ENCODE data around the gene EDIL3. TPM values are rescaled to one million over a fixed set of nuclear protein-coding genes. Genes with fewer than 3 reads are reported as not detected.

Gene EDIL3
- total and polyA plus RNA-seq, 7 donors, result 3.5 to 57.3 (median 37.1) TPM

DNA sequence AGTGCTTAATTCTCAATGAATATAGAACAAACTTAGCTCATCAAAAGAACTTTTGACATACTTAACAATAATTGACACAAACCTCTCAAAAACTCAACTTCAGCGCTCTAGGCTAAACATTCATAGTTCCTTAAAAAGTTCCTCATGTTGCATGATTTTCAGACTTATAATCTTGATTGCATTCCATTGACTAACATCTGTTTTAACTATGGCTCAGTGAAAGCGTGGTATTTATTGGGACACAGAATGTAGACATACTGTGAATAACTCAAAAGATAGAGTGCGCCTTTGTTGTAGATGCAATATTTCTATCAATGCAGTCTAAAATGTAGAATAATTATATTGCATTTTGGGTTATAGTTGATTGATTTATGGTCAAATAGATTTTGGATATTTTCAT lies 436.9 kb downstream of the EDIL3 start:
- Histone ChIP-seq H3K36me3 (no peaks in the 10 kb centered on the region), H3K27me3 (no peaks in the 10 kb centered on the region), H3K9me3 (no peaks in the 10 kb centered on the region), H3K4me1 (no peaks in the 10 kb centered on the region), H3K4me3 (no peak overlapping the region), H3K27ac (no peak overlapping the region)
- TF ChIP-seq EP300 (IDR thresholded peaks at IDR 0.05) (no peak), POLR2A (IDR thresholded peaks at IDR 0.05) (no peak), POLR2AphosphoS5 (IDR thresholded peaks at IDR 0.05) (no peak)
- TF ChIP-seq, protein P1, sequence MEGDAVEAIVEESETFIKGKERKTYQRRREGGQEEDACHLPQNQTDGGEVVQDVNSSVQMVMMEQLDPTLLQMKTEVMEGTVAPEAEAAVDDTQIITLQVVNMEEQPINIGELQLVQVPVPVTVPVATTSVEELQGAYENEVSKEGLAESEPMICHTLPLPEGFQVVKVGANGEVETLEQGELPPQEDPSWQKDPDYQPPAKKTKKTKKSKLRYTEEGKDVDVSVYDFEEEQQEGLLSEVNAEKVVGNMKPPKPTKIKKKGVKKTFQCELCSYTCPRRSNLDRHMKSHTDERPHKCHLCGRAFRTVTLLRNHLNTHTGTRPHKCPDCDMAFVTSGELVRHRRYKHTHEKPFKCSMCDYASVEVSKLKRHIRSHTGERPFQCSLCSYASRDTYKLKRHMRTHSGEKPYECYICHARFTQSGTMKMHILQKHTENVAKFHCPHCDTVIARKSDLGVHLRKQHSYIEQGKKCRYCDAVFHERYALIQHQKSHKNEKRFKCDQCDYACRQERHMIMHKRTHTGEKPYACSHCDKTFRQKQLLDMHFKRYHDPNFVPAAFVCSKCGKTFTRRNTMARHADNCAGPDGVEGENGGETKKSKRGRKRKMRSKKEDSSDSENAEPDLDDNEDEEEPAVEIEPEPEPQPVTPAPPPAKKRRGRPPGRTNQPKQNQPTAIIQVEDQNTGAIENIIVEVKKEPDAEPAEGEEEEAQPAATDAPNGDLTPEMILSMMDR (IDR thresholded peaks at IDR 0.05), result no peak
- no peak for DNase-seq
- WGBS, 2 donors, result 97 to 99% methylated on average over 3 of the region's 3 CpGs
- intact Hi-C loops (cut with DNase I), result no loop called here

DNA sequence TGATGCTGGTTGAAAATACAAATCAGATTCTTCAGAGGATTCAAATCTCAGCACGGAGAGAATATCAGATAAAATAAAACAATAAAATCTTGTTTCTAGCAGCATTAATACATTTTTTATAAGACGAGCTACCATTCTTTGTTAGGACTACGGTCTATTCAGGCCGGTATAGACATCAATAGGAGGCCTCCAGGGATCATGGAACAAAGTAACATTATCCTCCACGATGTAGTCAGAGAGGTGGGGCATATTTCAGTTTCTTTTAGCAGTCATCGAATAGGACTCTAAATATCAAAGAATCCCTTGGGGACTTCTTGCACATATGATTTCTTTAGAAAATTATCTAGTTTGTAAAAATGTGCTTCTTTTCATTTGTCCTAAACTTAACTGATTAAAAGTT lies 438.2 kb downstream of the EDIL3 start:
- TF ChIP-seq EP300 (IDR thresholded peaks at IDR 0.05) (no peak), POLR2A (IDR thresholded peaks at IDR 0.05) (no peak), POLR2AphosphoS5 (IDR thresholded peaks at IDR 0.05) (no peak)
- TF ChIP-seq, protein P1 (IDR thresholded peaks at IDR 0.05), result no peak
- H3K36me3 ChIP-seq, result no peaks in the 10 kb centered on the region
- 81 to 88% methylated on average over 6 of the region's 6 CpGs for WGBS, 2 donors
- no peaks in the 10 kb centered on the region for H3K27me3 ChIP-seq
- no peaks in the 10 kb centered on the region for H3K4me1 ChIP-seq
- no peak for DNase-seq
- H3K9me3 ChIP-seq, result no peaks in the 10 kb centered on the region
- H3K4me3 ChIP-seq, result no peak overlapping the region
- intact Hi-C loops (cut with DNase I), result no loop called here
- no peak overlapping the region for H3K27ac ChIP-seq

DNA sequence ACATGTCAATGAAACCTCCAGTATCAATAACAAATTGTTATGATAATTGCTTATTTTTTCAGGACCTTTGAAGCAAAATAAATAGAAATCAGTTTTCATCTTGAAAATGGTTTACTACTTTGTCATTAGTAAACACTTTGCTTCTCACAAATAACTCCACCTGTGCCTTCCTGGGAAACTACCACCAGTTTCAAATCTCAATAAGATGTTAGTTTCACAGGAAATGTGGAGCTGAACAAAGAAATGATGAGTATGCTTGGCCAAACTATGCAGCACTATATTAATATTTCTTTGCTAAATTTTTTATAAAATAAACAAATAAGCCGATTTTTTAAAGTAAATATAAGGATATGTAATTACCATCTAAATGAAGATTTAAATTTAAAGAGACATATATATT lies 442.5 kb downstream of the EDIL3 start:
- WGBS, 2 donors, result 75 to 80% methylated on average over 1 of the region's 1 CpG
- Histone ChIP-seq H3K9me3 (no peaks in the 10 kb centered on the region), H3K4me1 (no peaks in the 10 kb centered on the region), H3K27ac (no peak overlapping the region), H3K36me3 (no peaks in the 10 kb centered on the region), H3K4me3 (no peak overlapping the region), H3K27me3 (no peaks in the 10 kb centered on the region)
- TF ChIP-seq, protein P1 (IDR thresholded peaks at IDR 0.05), result no peak
- DNase-seq, result no peak
- intact Hi-C loops (cut with DNase I), result no loop called here

DNA sequence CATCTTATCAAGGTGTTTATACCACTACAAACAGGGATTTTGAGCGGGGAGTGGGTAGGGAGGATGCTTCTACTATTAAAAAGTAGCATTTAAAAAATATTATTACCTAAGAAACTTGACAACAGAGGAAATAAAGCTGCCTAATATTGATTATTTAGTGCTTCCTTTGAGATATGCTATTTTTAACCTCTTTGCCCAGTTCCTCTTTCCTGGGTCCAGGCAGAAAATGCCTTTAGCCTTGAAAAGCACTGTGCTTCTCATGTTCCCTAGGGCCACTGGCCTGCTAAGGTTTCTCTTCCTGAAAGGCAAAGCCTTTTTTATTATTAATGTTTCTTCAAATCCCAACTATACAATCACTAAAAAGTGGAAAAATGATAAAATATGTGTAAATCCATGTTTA lies 446.8 kb downstream of the EDIL3 start:
- Histone ChIP-seq H3K27me3 (no peaks in the 10 kb centered on the region), H3K4me1 (no peaks in the 10 kb centered on the region), H3K9me3 (no peaks in the 10 kb centered on the region), H3K36me3 (no peaks in the 10 kb centered on the region), H3K4me3 (no peak overlapping the region), H3K27ac (no peak overlapping the region)
- no peak for DNase-seq
- intact Hi-C loops (cut with DNase I), result no loop called here
- 49 to 83% methylated on average over 1 of the region's 1 CpG for WGBS, 2 donors
- TF ChIP-seq EP300 (IDR thresholded peaks at IDR 0.05), result no peak
- TF ChIP-seq, protein P1 (IDR thresholded peaks at IDR 0.05), result no peak
- TF ChIP-seq POLR2AphosphoS5 (IDR thresholded peaks at IDR 0.05), result no peak
- no peak for TF ChIP-seq POLR2A (IDR thresholded peaks at IDR 0.05)

- intact Hi-C loops (cut with DNase I), result no loop called here
- Histone ChIP-seq H3K9me3 (no peaks in the 10 kb centered on the region), H3K27ac (no peak overlapping the region), H3K27me3 (no peaks in the 10 kb centered on the region), H3K36me3 (no peaks in the 10 kb centered on the region), H3K4me3 (no peak overlapping the region), H3K4me1 (no peaks in the 10 kb centered on the region)
- DNase-seq, result no peak
- TF ChIP-seq POLR2AphosphoS5 (IDR thresholded peaks at IDR 0.05) (no peak), POLR2A (IDR thresholded peaks at IDR 0.05) (no peak)
- TF ChIP-seq, protein P1 (IDR thresholded peaks at IDR 0.05), result no peak
These were observed 452.7 kb downstream of the EDIL3 start for GRCh38 chr5:83931969-83932368.

Measured in sigmoid colon (tissue), 7 donors.